Esophagus squamous epithelium (tissue), 5 donors: Measurements from ENCODE around the gene ZNF121. TPM values are rescaled to one million over a fixed set of nuclear protein-coding genes. Genes with fewer than 3 reads are reported as not detected.

Experiments used
- DNase-seq: peaks from one replicate; lab custom pipeline; 2025; lab: John Stamatoyannopoulos, UW
- H3K27ac ChIP-seq, 4 donors: fragments of 200-600 bp; sonication (generic); one replicate each; pipeline ENCODE4 v1.5.1; 2016 to 2019; ENCODE audit warnings: mild to moderate bottlenecking in 1 of 4
- H3K27me3 ChIP-seq, 4 donors: fragments of 200-600 bp; sonication (generic); 1 replicate in 3 of 4; 2 replicates in 1 of 4; pipeline versions ENCODE4 v1.5.1 to v1.6.0; 2017 to 2021; ENCODE audit warnings: antibody characterized with exemption in 1 of 4
- H3K36me3 ChIP-seq, 3 donors: fragments of 200-600 bp; sonication (generic); one replicate each; pipeline ENCODE4 v1.5.1; 2016 to 2019
- H3K4me1 ChIP-seq, 3 donors: fragments of 200-600 bp; sonication (generic); one replicate each; pipeline ENCODE4 v1.5.1; 2017 to 2019
- H3K4me3 ChIP-seq, 4 donors: fragments of 200-600 bp; sonication (generic); 1 replicate in 3 of 4; 2 replicates in 1 of 4; pipeline ENCODE4 v1.5.1; 2016 to 2019; ENCODE audit warnings: mild to moderate bottlenecking in 2 of 4, moderate library complexity in 1 of 4
- H3K9me3 ChIP-seq, 3 donors: fragments of 200-600 bp; sonication (generic); one replicate each; pipeline ENCODE4 v1.5.1; 2016 to 2019
- CTCF ChIP-seq, 6 experiments: fragments of 450-650 bp in 4 of 6; fragments of 200-600 bp in 2 of 6; sonication (generic) in 2 of 6; IDR thresholded peaks; one replicate each; pipeline ENCODE4 v1.5.1; 2016 to 2019; ENCODE audit warnings: antibody characterized with exemption in 6 of 6, mild to moderate bottlenecking in 4 of 6, moderate library complexity in 4 of 6
- POLR2A ChIP-seq, 4 donors: fragments of 450-650 bp; IDR thresholded peaks; one replicate each; pipeline ENCODE4 v1.6.1; 2017; ENCODE audit warnings: antibody characterized with exemption in 4 of 4, mild to moderate bottlenecking in 4 of 4, moderate library complexity in 3 of 4
- WGBS, 2 donors: methylation state at CpG; one replicate each; pipeline ENCODE4 v1.1.5; 2018; 5-methylcytosine and 5-hydroxymethylcytosine counted together
- intact Hi-C: fragments of 100-400 bp; cut with DNase I; formaldehyde crosslinking; loops from one replicate; pipeline ENCODE4 v1.15.0; 2022
- total RNA-seq, 4 donors: library from RNA; depleted of rRNA; stranded (reverse); fragments of >200 nt; gene quantifications; one replicate each; pipeline ENCODE4 v1.1.0, GENCODE V29; 2016
- donor health status: DM: yes; HTN: yes; CAD: no.

ZNF121 gene
- 10 to 100 TPM; 23.7 to 48.6 (median 31.1) TPM for total RNA-seq

- no peak for DNase-seq
- peaks cover 0 to 12% (median 0%) of the 10 kb centered on the region in 4 donors for H3K27me3 ChIP-seq
- peaks cover 0 to 34% (median 0%) of the 10 kb centered on the region in 3 donors for H3K36me3 ChIP-seq
- peak in 1 of 6 experiments; percentile 5 for TF ChIP-seq CTCF (IDR thresholded peaks at IDR 0.05)
- peak in 1 of 4 donors; percentile 50 for TF ChIP-seq POLR2A (IDR thresholded peaks at IDR 0.05)
- peaks cover 0 to 32% (median 13%) of the 10 kb centered on the region in 3 donors for H3K4me1 ChIP-seq
- peak within 1 kb of the TSS; percentile 88 to 99 (median 94) for H3K27ac ChIP-seq
- H3K9me3 ChIP-seq = peaks cover 0 to 30% (median under 1%) of the 10 kb centered on the region in 3 donors
- H3K4me3 ChIP-seq = peak within 1 kb of the TSS; percentile 72 to 98 (median 89)
- 0% methylated on average over 7 to 16 of the region's 51 CpGs for WGBS, 2 donors
- intact Hi-C loops = no loop called here
Observed at GRCh38 chr19:9584073-9584833, at the start of gene ZNF121. Gene ZNF121, minus strand, starts transcription at chr19:9584504. Its CDS starts 16,407 bp downstream, at chr19:9568097.

GRCh38 chr19:9627856-9628255, 43.6 kb upstream of the ZNF121 start:
- WGBS, 2 donors = 93 to 94% methylated on average over 2 of the region's 2 CpGs
- TF ChIP-seq CTCF (IDR thresholded peaks at IDR 0.05) (no peak), POLR2A (IDR thresholded peaks at IDR 0.05) (no peak)
- H3K4me3 ChIP-seq = no peak overlapping the region
- H3K27ac ChIP-seq = no peak overlapping the region
- H3K9me3 ChIP-seq = no peaks in the 10 kb centered on the region
- H3K4me1 ChIP-seq = peaks cover 0 to 17% (median 8%) of the 10 kb centered on the region in 3 donors
- peaks cover 0 to 13% (median 8%) of the 10 kb centered on the region in 3 donors for H3K36me3 ChIP-seq
- no peaks in the 10 kb centered on the region for H3K27me3 ChIP-seq
- no peak for DNase-seq
- intact Hi-C loops = loop anchor here (5.0 kb wide), 1 partner anchor 169 kb away; no protein-coding TSS in a partner anchor

GRCh38 chr19:9622531-9622930, 38.2 kb upstream of the ZNF121 start:
- Histone ChIP-seq H3K9me3 (no peaks in the 10 kb centered on the region), H3K27ac (peak overlapping the region; percentile 87 to 96 (median 94)), H3K27me3 (no peaks in the 10 kb centered on the region), H3K4me3 (peak overlapping the region in 3 of 4 donors; percentile 68 to 91 (median 74)), H3K4me1 (peaks cover 7 to 46% (median 27%) of the 10 kb centered on the region in 3 donors), H3K36me3 (peaks cover 0 to 22% (median 10%) of the 10 kb centered on the region in 3 donors)
- no peak for TF ChIP-seq CTCF (IDR thresholded peaks at IDR 0.05)
- no peak for TF ChIP-seq POLR2A (IDR thresholded peaks at IDR 0.05)
- DNase-seq = no peak
- intact Hi-C loops = no loop called here
- 10 to 34% methylated on average over 2 of the region's 2 CpGs for WGBS, 2 donors

- H3K36me3 ChIP-seq = peaks cover 7 to 33% (median 18%) of the 10 kb centered on the region in 3 donors
- peak within 1 kb of the TSS; percentile 68 to 91 (median 74) for H3K4me3 ChIP-seq
- WGBS, 2 donors = 0 to 1% methylated on average over 30 to 32 of the region's 33 CpGs
- H3K9me3 ChIP-seq = peaks cover 0 to 2% (median 0%) of the 10 kb centered on the region in 3 donors
- peaks cover 7 to 46% (median 27%) of the 10 kb centered on the region in 3 donors for H3K4me1 ChIP-seq
- TF ChIP-seq CTCF (IDR thresholded peaks at IDR 0.05) (peak in 1 of 6 experiments; percentile 6), POLR2A (IDR thresholded peaks at IDR 0.05) (peak in 1 of 4 donors; percentile 44)
- peak within 1 kb of the TSS; percentile 87 to 96 (median 94) for H3K27ac ChIP-seq
- DNase-seq = peak; percentile 55
- H3K27me3 ChIP-seq = no peaks in the 10 kb centered on the region
- intact Hi-C loops = no loop called here
Observed at GRCh38 chr19:9621156-9622037, 37.1 kb upstream of the ZNF121 start, which contains the start of gene ZNF561. Gene ZNF561, minus strand, starts transcription at chr19:9621232. Its CDS starts 1,776 bp downstream, at chr19:9619456.
